ENCODE data around the gene ZNF91. TPM values are rescaled to one million over a fixed set of nuclear protein-coding genes. Genes with fewer than 3 reads are reported as not detected.

The ZNF91 gene
- total and polyA plus RNA-seq, 10 of the 15 experiments (the other 5 are each of a cell fraction or from before 2014, with no cell fraction given): 4.6 to 31.1 (median 11.3) TPM

- Histone ChIP-seq H2AFZ (ENCODE audit: control insufficient read depth, low read depth, low read length) (no peak overlapping the region), H3K9me3 (replicated peaks; ENCODE audit: control insufficient read depth, insufficient read depth, low read length) (no peaks in the 10 kb centered on the region; the same call in 2 of the 3 replicates), H3K79me2 (ENCODE audit: control insufficient read depth, insufficient read depth, low read length) (no peaks in the 10 kb centered on the region), H3K36me3 (ENCODE audit: control insufficient read depth in 2 of 2, insufficient read depth in 2 of 2, low read length in 1 of 2) (no peaks in the 10 kb centered on the region), H3K27ac (ENCODE audit: control insufficient read depth, insufficient read depth) (no peak overlapping the region), H3K4me2 (ENCODE audit: control insufficient read depth, insufficient read depth) (no peak overlapping the region), H3K27me3 (replicated peaks in 1 of 2; ENCODE audit: control insufficient read depth in 2 of 2, insufficient read depth in 2 of 2, low read length in 1 of 2) (no peaks in the 10 kb centered on the region), H3K4me1 (ENCODE audit: control insufficient read depth, insufficient read depth, low read length) (no peaks in the 10 kb centered on the region), H3K9ac (ENCODE audit: control insufficient read depth, insufficient read depth, low read length) (no peak overlapping the region), H4K20me1 (ENCODE audit: control insufficient read depth, insufficient read depth) (no peaks in the 10 kb centered on the region), H3K4me3 (no peak overlapping the region)
- BruUV-seq (replicated peaks): no TSS peak
- ChIA-PET CTCF (no interaction called here), POLR2A (no interaction called here), RAD21 (ENCODE audit: unreplicated experiment) (no interaction called here), SMC1A (ENCODE audit: uncharacterized antibody, unreplicated experiment) (no interaction called here)
- no peak for ATAC-seq
- no peak for FAIRE-seq
- DNase-seq (ENCODE audit: low read depth, low spot score): no peak
- WGBS (ENCODE audit: insufficient coverage, insufficient replicate concordance, low lambda C conversion rate, missing lambda C conversion rate): 61% methylated on average over 2 of the region's 2 CpGs
- intact Hi-C loops (cut with micrococcal nuclease; ENCODE audit: unreplicated experiment) (no loop called here), in situ Hi-C loops (cut with MboI) (no loop called here)
- TF ChIP-seq NR2F1 (conservative IDR thresholded peaks at IDR 0.05) (no peak), ZBTB11 (CRISPR knock-in tag; IDR thresholded peaks at IDR 0.05) (no peak), BRCA1 (IDR thresholded peaks at IDR 0.05; ENCODE audit: low read depth, low read length) (no peak), ETV6 (conservative IDR thresholded peaks at IDR 0.05 in 1 of 2, IDR thresholded peaks at IDR 0.05 in 1 of 2; ENCODE audit: borderline replicate concordance in 1 of 2, low read depth in 1 of 2) (no peak), ZNF622 (IDR thresholded peaks at IDR 0.05) (no peak), KDM1A (IDR thresholded peaks at IDR 0.05; ENCODE audit: borderline replicate concordance) (no peak), ZNF384 (IDR thresholded peaks at IDR 0.05; ENCODE audit: borderline replicate concordance, low read depth, low read length) (no peak), CEBPB (IDR thresholded peaks at IDR 0.05; ENCODE audit: borderline replicate concordance in 1 of 2, low read depth in 2 of 2, low read length in 2 of 2) (no peak)
- TF ChIP-seq, protein P1, sequence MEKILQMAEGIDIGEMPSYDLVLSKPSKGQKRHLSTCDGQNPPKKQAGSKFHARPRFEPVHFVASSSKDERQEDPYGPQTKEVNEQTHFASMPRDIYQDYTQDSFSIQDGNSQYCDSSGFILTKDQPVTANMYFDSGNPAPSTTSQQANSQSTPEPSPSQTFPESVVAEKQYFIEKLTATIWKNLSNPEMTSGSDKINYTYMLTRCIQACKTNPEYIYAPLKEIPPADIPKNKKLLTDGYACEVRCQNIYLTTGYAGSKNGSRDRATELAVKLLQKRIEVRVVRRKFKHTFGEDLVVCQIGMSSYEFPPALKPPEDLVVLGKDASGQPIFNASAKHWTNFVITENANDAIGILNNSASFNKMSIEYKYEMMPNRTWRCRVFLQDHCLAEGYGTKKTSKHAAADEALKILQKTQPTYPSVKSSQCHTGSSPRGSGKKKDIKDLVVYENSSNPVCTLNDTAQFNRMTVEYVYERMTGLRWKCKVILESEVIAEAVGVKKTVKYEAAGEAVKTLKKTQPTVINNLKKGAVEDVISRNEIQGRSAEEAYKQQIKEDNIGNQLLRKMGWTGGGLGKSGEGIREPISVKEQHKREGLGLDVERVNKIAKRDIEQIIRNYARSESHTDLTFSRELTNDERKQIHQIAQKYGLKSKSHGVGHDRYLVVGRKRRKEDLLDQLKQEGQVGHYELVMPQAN (conservative IDR thresholded peaks at IDR 0.05): no peak
- TF ChIP-seq, protein P2, sequence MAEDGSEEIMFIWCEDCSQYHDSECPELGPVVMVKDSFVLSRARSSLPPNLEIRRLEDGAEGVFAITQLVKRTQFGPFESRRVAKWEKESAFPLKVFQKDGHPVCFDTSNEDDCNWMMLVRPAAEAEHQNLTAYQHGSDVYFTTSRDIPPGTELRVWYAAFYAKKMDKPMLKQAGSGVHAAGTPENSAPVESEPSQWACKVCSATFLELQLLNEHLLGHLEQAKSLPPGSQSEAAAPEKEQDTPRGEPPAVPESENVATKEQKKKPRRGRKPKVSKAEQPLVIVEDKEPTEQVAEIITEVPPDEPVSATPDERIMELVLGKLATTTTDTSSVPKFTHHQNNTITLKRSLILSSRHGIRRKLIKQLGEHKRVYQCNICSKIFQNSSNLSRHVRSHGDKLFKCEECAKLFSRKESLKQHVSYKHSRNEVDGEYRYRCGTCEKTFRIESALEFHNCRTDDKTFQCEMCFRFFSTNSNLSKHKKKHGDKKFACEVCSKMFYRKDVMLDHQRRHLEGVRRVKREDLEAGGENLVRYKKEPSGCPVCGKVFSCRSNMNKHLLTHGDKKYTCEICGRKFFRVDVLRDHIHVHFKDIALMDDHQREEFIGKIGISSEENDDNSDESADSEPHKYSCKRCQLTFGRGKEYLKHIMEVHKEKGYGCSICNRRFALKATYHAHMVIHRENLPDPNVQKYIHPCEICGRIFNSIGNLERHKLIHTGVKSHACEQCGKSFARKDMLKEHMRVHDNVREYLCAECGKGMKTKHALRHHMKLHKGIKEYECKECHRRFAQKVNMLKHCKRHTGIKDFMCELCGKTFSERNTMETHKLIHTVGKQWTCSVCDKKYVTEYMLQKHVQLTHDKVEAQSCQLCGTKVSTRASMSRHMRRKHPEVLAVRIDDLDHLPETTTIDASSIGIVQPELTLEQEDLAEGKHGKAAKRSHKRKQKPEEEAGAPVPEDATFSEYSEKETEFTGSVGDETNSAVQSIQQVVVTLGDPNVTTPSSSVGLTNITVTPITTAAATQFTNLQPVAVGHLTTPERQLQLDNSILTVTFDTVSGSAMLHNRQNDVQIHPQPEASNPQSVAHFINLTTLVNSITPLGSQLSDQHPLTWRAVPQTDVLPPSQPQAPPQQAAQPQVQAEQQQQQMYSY (CRISPR knock-in tag; IDR thresholded peaks at IDR 0.05): no peak
- TF ChIP-seq, protein P3, sequence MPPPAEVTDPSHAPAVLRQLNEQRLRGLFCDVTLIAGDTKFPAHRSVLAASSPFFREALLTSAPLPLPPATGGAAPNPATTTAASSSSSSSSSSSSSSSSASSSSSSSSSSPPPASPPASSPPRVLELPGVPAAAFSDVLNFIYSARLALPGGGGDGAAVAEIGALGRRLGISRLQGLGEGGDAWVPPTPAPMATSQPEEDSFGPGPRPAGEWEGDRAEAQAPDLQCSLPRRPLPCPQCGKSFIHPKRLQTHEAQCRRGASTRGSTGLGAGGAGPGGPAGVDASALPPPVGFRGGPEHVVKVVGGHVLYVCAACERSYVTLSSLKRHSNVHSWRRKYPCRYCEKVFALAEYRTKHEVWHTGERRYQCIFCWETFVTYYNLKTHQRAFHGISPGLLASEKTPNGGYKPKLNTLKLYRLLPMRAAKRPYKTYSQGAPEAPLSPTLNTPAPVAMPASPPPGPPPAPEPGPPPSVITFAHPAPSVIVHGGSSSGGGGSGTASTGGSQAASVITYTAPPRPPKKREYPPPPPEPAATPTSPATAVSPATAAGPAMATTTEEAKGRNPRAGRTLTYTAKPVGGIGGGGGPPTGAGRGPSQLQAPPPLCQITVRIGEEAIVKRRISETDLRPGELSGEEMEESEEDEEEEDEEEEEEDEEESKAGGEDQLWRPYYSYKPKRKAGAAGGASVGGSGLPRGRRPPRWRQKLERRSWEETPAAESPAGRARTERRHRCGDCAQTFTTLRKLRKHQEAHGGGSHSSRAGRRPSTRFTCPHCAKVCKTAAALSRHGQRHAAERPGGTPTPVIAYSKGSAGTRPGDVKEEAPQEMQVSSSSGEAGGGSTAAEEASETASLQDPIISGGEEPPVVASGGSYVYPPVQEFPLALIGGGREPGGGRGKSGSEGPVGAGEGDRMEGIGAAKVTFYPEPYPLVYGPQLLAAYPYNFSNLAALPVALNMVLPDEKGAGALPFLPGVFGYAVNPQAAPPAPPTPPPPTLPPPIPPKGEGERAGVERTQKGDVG (CRISPR knock-in tag; IDR thresholded peaks at IDR 0.05): no peak
These were observed 84.5 kb downstream of the ZNF91 start for GRCh38 chr19:23310729-23311211.
